Renal cortex interstitium (tissue), 15 donors: Measurements from ENCODE around the gene CCDC107. TPM values are rescaled to one million over a fixed set of nuclear protein-coding genes. Genes with fewer than 3 reads are reported as not detected.
"Not testable (repeated sequence)": the region's sequence is repeated elsewhere in the genome, so short reads cannot be mapped to it uniquely, and the experiment has no call there.

Experiments
- DNase-seq, 11 donors: peaks; one replicate each; pipeline ENCODE4 v3.0.0-alpha.2; 2013; ENCODE audit warnings: low read depth in 9 of 11, low spot score in 4 of 11; ENCODE audit errors: extremely low read depth in 1 of 11
- long read RNA-seq, 16 experiments: transcript quantifications; one replicate each; lab custom pipeline, GENCODE V29; 2026
- polyA plus RNA-seq, 3 donors: library from polyadenylated mRNA; unstranded; fragments of 120-200 nt; gene quantifications; one replicate each; pipeline ENCODE4 v1.2.1, GENCODE V29; 2013; ENCODE audit not compliant: insufficient read length in 3 of 3

The CCDC107 gene
- polyA plus RNA-seq, result 10 to 100 TPM; 14.2 to 22.3 (median 18.6) TPM
- long read RNA-seq, donor 1, transcript CCDC107-206 (5 exons, 1,242 nt), result major isoform, 6 of 14 reads
- long read RNA-seq, donor 1, transcript CCDC107-202 (4 exons, 1,016 nt), result minor isoform, 5 of 14 reads
- long read RNA-seq, donor 1, partial matches to known transcripts, result 0 of 14 reads
- long read RNA-seq, donor 1, other reads (novel, unspliced or antisense), result 0 of 14 reads
- long read RNA-seq, donor 2, transcript CCDC107-206 (5 exons, 1,242 nt), result major isoform, 9 of 15 reads
- long read RNA-seq, donor 2, transcript CCDC107-204 (6 exons, 1,173 nt), result minor isoform, 5 of 15 reads
- long read RNA-seq, donor 2, partial matches to known transcripts, result 0 of 15 reads
- long read RNA-seq, donor 2, other reads (novel, unspliced or antisense), result 0 of 15 reads
- long read RNA-seq, donor 3, transcript CCDC107-204 (6 exons, 1,173 nt), result minor isoform, 6 of 17 reads
- long read RNA-seq, donor 3, transcript CCDC107-206 (5 exons, 1,242 nt), result major isoform, 8 of 17 reads
- long read RNA-seq, donor 3, partial matches to known transcripts, result 0 of 17 reads
- long read RNA-seq, donor 3, other reads (novel, unspliced or antisense), result 0 of 17 reads
- long read RNA-seq, donor 4, transcript CCDC107-206 (5 exons, 1,242 nt), result major isoform, 6 of 15 reads
- long read RNA-seq, donor 4, transcript CCDC107-204 (6 exons, 1,173 nt), result major isoform, 6 of 15 reads
- long read RNA-seq, donor 4, partial matches to known transcripts, result 0 of 15 reads
- long read RNA-seq, donor 4, other reads (novel, unspliced or antisense), result 0 of 15 reads
- long read RNA-seq, donor 5, result 0 reads
- long read RNA-seq, donor 6, partial matches to known transcripts, result 0 of 10 reads
- long read RNA-seq, donor 6, other reads (novel, unspliced or antisense), result 0 of 10 reads
- long read RNA-seq, donor 7, transcript CCDC107-204 (6 exons, 1,173 nt), result minor isoform, 5 of 16 reads
- long read RNA-seq, donor 7, transcript CCDC107-206 (5 exons, 1,242 nt), result major isoform, 8 of 16 reads
- long read RNA-seq, donor 7, partial matches to known transcripts, result 0 of 16 reads
- long read RNA-seq, donor 7, other reads (novel, unspliced or antisense), result 0 of 16 reads
- long read RNA-seq, donor 8, transcript CCDC107-204 (6 exons, 1,173 nt), result minor isoform, 5 of 51 reads
- long read RNA-seq, donor 8, transcript CCDC107-206 (5 exons, 1,242 nt), result major isoform, 13 of 51 reads
- long read RNA-seq, donor 8, partial matches to known transcripts, result 28 of 51 reads
- long read RNA-seq, donor 8, other reads (novel, unspliced or antisense), result 0 of 51 reads
- long read RNA-seq, donor 9, transcript CCDC107-206 (5 exons, 1,242 nt), result major isoform, 5 of 13 reads
- long read RNA-seq, donor 9, partial matches to known transcripts, result 0 of 13 reads
- long read RNA-seq, donor 9, other reads (novel, unspliced or antisense), result 0 of 13 reads
- long read RNA-seq, donor 10, transcript CCDC107-206 (5 exons, 1,242 nt), result major isoform, 12 of 18 reads
- long read RNA-seq, donor 10, partial matches to known transcripts, result 0 of 18 reads
- long read RNA-seq, donor 10, other reads (novel, unspliced or antisense), result 0 of 18 reads
- long read RNA-seq, donor 11, partial matches to known transcripts, result 0 of 8 reads
- long read RNA-seq, donor 11, other reads (novel, unspliced or antisense), result 0 of 8 reads
- long read RNA-seq, donor 12, partial matches to known transcripts, result 0 of 5 reads
- long read RNA-seq, donor 12, other reads (novel, unspliced or antisense), result 0 of 5 reads
- long read RNA-seq, donor 13, result 0 reads
- long read RNA-seq, donor 14, transcript CCDC107-204 (6 exons, 1,173 nt), result major isoform, 10 of 17 reads
- long read RNA-seq, donor 14, transcript CCDC107-206 (5 exons, 1,242 nt), result minor isoform, 6 of 17 reads
- long read RNA-seq, donor 14, partial matches to known transcripts, result 0 of 17 reads
- long read RNA-seq, donor 14, other reads (novel, unspliced or antisense), result 0 of 17 reads
- long read RNA-seq, donor 15, transcript CCDC107-206 (5 exons, 1,242 nt), result major isoform, 7 of 11 reads
- long read RNA-seq, donor 15, partial matches to known transcripts, result 0 of 11 reads
- long read RNA-seq, donor 15, other reads (novel, unspliced or antisense), result 0 of 11 reads
- long read RNA-seq, donor 16, transcript CCDC107-202 (4 exons, 1,016 nt), result minor isoform, 9 of 58 reads
- long read RNA-seq, donor 16, transcript CCDC107-206 (5 exons, 1,242 nt), result minor isoform, 16 of 58 reads
- long read RNA-seq, donor 16, transcript CCDC107-204 (6 exons, 1,173 nt), result major isoform, 18 of 58 reads
- long read RNA-seq, donor 16, partial matches to known transcripts, result 0 of 58 reads
- long read RNA-seq, donor 16, other reads (novel, unspliced or antisense), result 14 of 58 reads

GRCh38 chr9:35658137-35658967, at the start of gene CCDC107:
Gene CCDC107, plus strand, starts transcription at chr9:35658292. Its CDS starts 88 bp downstream, at chr9:35658380.
- peak in 10 of 11 donors; percentile 61 to 87 (median 80) for DNase-seq

- DNase-seq, result no peak
Measured at GRCh38 chr9:35609001-35609819, 48.9 kb upstream of the CCDC107 start.

- DNase-seq, result no peak
Measured at GRCh38 chr9:35609820-35610163, 48.3 kb upstream of the CCDC107 start.

GRCh38 chr9:35611230-35611797, 46.8 kb upstream of the CCDC107 start:
- DNase-seq, result no peak

GRCh38 chr9:35612066-35612465, 46.0 kb upstream of the CCDC107 start:
- not testable (repeated sequence) for DNase-seq

- no peak for DNase-seq
Measured at GRCh38 chr9:35612843-35613242, 45.2 kb upstream of the CCDC107 start.

GRCh38 chr9:35615981-35616680, 42.0 kb upstream of the CCDC107 start:
- no peak for DNase-seq

GRCh38 chr9:35616681-35617459, 41.2 kb upstream of the CCDC107 start:
- DNase-seq, result peak in 5 of 11 donors; percentile 10 to 56 (median 52)

- DNase-seq, result no peak
Measured at GRCh38 chr9:35617548-35617947, 40.5 kb upstream of the CCDC107 start.

- no peak for DNase-seq
Measured at GRCh38 chr9:35618325-35618727, 39.8 kb upstream of the CCDC107 start, which contains the start of gene CD72. Gene CD72, minus strand, starts transcription at chr9:35618413. Its CDS starts 110 bp downstream, at chr9:35618303.

GRCh38 chr9:35618854-35619799, 39.0 kb upstream of the CCDC107 start:
- no peak for DNase-seq

- DNase-seq, result no peak
Measured at GRCh38 chr9:35619800-35620158, 38.3 kb upstream of the CCDC107 start.

GRCh38 chr9:35627575-35627974, 30.5 kb upstream of the CCDC107 start:
- DNase-seq, result no peak
